ENCODE data around the gene LRRC74B. TPM values are rescaled to one million over a fixed set of nuclear protein-coding genes. Genes with fewer than 3 reads are reported as not detected.
"Not testable (repeated sequence)": the region's sequence is repeated elsewhere in the genome, so short reads cannot be mapped to it uniquely, and the experiment has no call there.

The LRRC74B gene
- polyA plus RNA-seq, 4 donors: 0.16 to 0.27 TPM; not detected in 2

DNA sequence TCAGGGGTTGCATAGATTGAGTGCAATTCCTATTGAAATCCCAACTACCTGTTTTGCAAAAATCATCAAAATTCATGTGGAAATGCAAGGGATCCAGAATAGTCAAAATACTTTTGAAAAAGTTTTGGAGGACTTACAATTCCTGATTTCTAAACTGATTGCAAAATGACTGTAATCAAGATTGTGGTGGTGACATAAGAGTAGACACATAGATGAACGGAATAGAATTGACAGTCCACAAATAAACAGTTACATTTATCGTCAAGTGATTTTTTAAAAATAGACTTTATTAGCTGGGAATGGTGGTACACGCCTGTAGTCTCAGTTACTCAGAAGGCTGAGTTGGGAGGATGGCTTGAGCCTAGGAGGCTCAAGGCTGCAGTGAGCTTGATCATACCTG, 10.8 kb upstream of the LRRC74B start:
- DNase-seq: no peak
- H3K27me3 ChIP-seq (ENCODE audit: control insufficient read depth in 3 of 3, insufficient read depth in 3 of 3, low read length in 3 of 3): peaks cover 0 to 5% (median 0%) of the 10 kb centered on the region in 3 donors
- no peaks in the 10 kb centered on the region for H3K9me3 ChIP-seq (ENCODE audit: control insufficient read depth in 2 of 2, insufficient read depth in 1 of 2, low read depth in 1 of 2, low read length in 1 of 2)
- no peak overlapping the region for H3K4me3 ChIP-seq (ENCODE audit: low read depth in 1 of 3, low read length in 3 of 3)
- no peak overlapping the region for H3K27ac ChIP-seq (ENCODE audit: low read depth in 1 of 3, low read length in 2 of 3)
- FAIRE-seq: no peak
- H3K4me1 ChIP-seq (ENCODE audit: control insufficient read depth in 3 of 3, insufficient read depth in 2 of 3, low read depth in 1 of 3, low read length in 2 of 3): peaks cover 0 to 32% (median 0%) of the 10 kb centered on the region in 3 donors
- peaks cover 0 to 9% (median 0%) of the 10 kb centered on the region in 3 donors for H3K36me3 ChIP-seq (ENCODE audit: control insufficient read depth in 3 of 3, insufficient read depth in 2 of 3, low read depth in 1 of 3, low read length in 3 of 3)
- 90 to 92% (median 91%) methylated on average over 3 of the region's 3 CpGs for WGBS, 3 donors

- H3K4me1 ChIP-seq (ENCODE audit: control insufficient read depth in 3 of 3, insufficient read depth in 2 of 3, low read depth in 1 of 3, low read length in 2 of 3): peaks cover 0 to 16% (median 0%) of the 10 kb centered on the region in 3 donors
- peaks cover 0 to 2% (median 0%) of the 10 kb centered on the region in 3 donors for H3K27me3 ChIP-seq (ENCODE audit: control insufficient read depth in 3 of 3, insufficient read depth in 3 of 3, low read length in 3 of 3)
- no peak for DNase-seq
- no peak overlapping the region for H3K4me3 ChIP-seq (ENCODE audit: low read depth in 1 of 3, low read length in 3 of 3)
- WGBS, 3 donors: 39 to 51% (median 46%) methylated on average over 2 of the region's 2 CpGs
- H3K36me3 ChIP-seq (ENCODE audit: control insufficient read depth in 3 of 3, insufficient read depth in 2 of 3, low read depth in 1 of 3, low read length in 3 of 3): no peaks in the 10 kb centered on the region
- FAIRE-seq: no peak
- peak overlapping the region in 1 of 3 donors; percentile 89 for H3K27ac ChIP-seq (ENCODE audit: low read depth in 1 of 3, low read length in 2 of 3)
- no peaks in the 10 kb centered on the region for H3K9me3 ChIP-seq (ENCODE audit: control insufficient read depth in 2 of 2, insufficient read depth in 1 of 2, low read depth in 1 of 2, low read length in 1 of 2)
Measured at GRCh38 chr22:21038405-21038804, 7.3 kb upstream of the LRRC74B start.

DNA sequence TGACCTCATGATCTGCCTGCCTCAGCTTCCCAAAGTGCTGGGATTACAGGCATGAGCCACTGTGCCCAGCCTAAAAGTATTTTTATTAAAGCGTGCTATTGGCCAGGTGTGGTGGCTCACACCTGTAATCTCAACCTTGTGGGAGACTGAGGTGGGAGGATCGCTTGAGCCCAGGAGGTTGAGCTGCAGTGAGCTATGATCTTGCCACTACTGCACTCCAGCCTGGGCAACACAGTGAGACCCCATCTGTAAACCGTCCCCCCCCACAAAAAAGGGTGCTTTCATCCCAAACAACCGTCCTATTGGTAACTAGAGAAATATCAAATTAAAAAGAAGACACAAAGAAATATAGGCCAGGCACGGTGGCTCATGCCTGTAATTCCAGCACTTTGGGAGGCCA, 6.6 kb upstream of the LRRC74B start:
- 89 to 93% (median 90%) methylated on average over 5 of the region's 5 CpGs for WGBS, 3 donors
- peaks cover 0 to 23% (median 0%) of the 10 kb centered on the region in 3 donors for H3K4me1 ChIP-seq (ENCODE audit: control insufficient read depth in 3 of 3, insufficient read depth in 2 of 3, low read depth in 1 of 3, low read length in 2 of 3)
- H3K9me3 ChIP-seq (ENCODE audit: control insufficient read depth in 2 of 2, insufficient read depth in 1 of 2, low read depth in 1 of 2, low read length in 1 of 2); H3K27me3 ChIP-seq (ENCODE audit: control insufficient read depth in 3 of 3, insufficient read depth in 3 of 3, low read length in 3 of 3); DNase-seq; H3K36me3 ChIP-seq (ENCODE audit: control insufficient read depth in 3 of 3, insufficient read depth in 2 of 3, low read depth in 1 of 3, low read length in 3 of 3); H3K27ac ChIP-seq (ENCODE audit: low read depth in 1 of 3, low read length in 2 of 3); FAIRE-seq; H3K4me3 ChIP-seq (ENCODE audit: low read depth in 1 of 3, low read length in 3 of 3): not testable (repeated sequence)

DNA sequence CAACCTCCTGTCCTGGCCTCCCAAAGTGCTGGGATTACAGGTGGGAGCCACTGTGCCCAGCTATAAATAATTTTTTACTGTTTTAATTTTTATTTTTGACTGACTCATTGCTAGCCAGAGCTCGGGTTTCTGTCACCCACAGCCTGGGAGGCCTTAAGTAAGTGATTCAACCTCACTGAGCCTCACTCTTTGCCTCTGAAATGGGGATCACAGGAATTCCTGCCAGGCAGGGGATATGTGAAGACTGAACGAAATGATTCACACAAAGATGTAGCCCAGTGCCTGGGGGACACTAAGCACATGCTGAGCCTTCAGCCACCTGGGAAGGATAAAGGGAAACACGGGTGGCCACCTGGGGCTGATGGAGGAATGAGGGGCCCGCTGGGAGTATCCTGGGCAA, 3.8 kb upstream of the LRRC74B start:
- 77 to 90% (median 79%) methylated on average over 4 of the region's 4 CpGs for WGBS, 3 donors
- Histone ChIP-seq H3K27ac (ENCODE audit: low read depth in 1 of 3, low read length in 2 of 3) (no peak overlapping the region), H3K27me3 (ENCODE audit: control insufficient read depth in 3 of 3, insufficient read depth in 3 of 3, low read length in 3 of 3) (peaks cover 0 to 17% (median 0%) of the 10 kb centered on the region in 3 donors), H3K36me3 (ENCODE audit: control insufficient read depth in 3 of 3, insufficient read depth in 2 of 3, low read depth in 1 of 3, low read length in 3 of 3) (no peaks in the 10 kb centered on the region), H3K4me3 (ENCODE audit: low read depth in 1 of 3, low read length in 3 of 3) (no peak overlapping the region), H3K9me3 (ENCODE audit: control insufficient read depth in 2 of 2, insufficient read depth in 1 of 2, low read depth in 1 of 2, low read length in 1 of 2) (no peaks in the 10 kb centered on the region), H3K4me1 (ENCODE audit: control insufficient read depth in 3 of 3, insufficient read depth in 2 of 3, low read depth in 1 of 3, low read length in 2 of 3) (peaks cover 0 to 39% (median 2%) of the 10 kb centered on the region in 3 donors)
- FAIRE-seq: no peak
- DNase-seq: no peak

DNA sequence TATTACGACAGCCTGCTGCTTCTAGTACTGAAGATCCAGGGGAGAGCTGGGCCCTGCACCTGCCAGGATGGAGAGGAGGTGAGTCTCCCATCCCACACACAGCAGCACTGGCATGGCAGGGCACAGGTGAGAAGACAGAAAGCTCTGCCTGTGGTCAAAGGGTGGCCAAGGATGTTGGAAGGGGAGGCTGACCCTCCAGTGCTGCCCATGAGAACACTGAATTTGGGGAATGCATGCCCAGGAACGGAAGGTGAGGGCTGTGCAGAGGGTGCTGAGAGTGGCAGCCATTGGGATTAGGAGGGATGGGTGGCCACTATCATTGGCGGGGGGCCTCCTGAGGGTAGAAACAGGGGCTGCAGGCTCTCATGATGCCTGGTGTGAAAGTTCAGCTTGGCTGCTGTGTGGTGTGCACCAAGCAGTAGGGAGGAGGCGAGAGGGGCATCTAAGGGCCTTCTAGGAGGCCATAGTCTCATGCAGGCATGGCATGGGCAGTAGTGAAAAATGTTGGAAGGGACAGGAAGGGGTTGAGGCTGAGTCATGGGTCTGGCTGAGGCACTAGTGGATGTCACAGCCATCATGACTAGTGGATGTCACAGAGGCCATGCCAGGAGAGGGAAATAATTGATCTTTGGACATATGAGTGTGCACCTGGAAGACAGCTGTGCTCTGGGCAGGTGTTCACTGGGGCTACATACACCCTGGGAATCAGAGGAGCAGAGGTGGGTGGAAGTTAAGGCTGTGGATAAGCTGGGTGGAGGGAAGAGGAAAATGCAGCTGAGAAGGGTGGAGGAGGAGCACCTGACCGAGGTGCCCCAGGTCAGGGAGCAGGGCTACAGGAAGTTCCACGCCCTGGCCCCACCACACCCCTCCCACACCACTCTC, 2.5 kb upstream of the LRRC74B start:
- WGBS, 3 donors: 50 to 77% (median 55%) methylated on average over 6 of the region's 6 CpGs
- FAIRE-seq: no peak
- peaks cover 0 to 17% (median 0%) of the 10 kb centered on the region in 3 donors for H3K27me3 ChIP-seq (ENCODE audit: control insufficient read depth in 3 of 3, insufficient read depth in 3 of 3, low read length in 3 of 3)
- no peaks in the 10 kb centered on the region for H3K36me3 ChIP-seq (ENCODE audit: control insufficient read depth in 3 of 3, insufficient read depth in 2 of 3, low read depth in 1 of 3, low read length in 3 of 3)
- H3K27ac ChIP-seq (ENCODE audit: low read depth in 1 of 3, low read length in 2 of 3): peak overlapping the region in 2 of 3 donors; percentile 8 to 47
- peak; percentile 68 to 78 for DNase-seq
- no peaks in the 10 kb centered on the region for H3K9me3 ChIP-seq (ENCODE audit: control insufficient read depth in 2 of 2, insufficient read depth in 1 of 2, low read depth in 1 of 2, low read length in 1 of 2)
- H3K4me1 ChIP-seq (ENCODE audit: control insufficient read depth in 3 of 3, insufficient read depth in 2 of 3, low read depth in 1 of 3, low read length in 2 of 3): peaks cover 0 to 32% (median 2%) of the 10 kb centered on the region in 3 donors
- H3K4me3 ChIP-seq (ENCODE audit: low read depth in 1 of 3, low read length in 3 of 3): no peak overlapping the region

DNA sequence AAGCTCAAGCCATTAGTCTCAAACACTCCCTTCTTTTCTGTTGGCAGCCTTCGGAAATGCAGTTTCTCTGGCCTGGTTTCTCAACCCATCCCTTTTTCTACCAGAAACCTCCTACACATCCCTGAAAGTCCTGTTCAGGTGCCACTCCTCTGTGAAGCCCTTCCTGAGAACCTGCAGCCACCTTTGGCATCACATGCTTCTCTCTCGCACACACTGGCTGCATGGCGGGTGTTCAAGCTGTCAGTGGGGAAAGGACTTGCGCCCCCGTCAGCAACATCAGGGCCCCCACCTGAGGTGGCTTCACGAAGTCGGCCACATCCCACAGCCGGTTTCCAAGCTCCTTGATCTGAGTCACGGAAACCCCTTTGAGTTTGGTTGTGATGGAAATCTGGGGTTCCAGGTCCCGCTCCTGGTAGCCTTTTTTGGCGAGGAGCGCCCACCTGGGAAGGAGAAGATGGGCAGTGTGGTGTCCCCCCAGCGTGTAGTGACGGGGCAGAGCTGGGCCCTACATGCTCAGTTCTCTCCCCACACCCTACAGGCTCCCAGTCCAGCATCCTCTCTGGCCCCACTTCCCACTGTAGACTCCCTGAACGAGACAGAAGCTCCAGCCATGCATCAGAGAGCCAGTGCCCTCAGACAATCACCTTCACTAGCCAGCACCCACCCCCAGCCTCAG, 1.7 kb upstream of the LRRC74B start:
- Histone ChIP-seq H3K4me1 (ENCODE audit: control insufficient read depth in 3 of 3, insufficient read depth in 2 of 3, low read depth in 1 of 3, low read length in 2 of 3) (peaks cover 0 to 29% (median 2%) of the 10 kb centered on the region in 3 donors), H3K9me3 (ENCODE audit: control insufficient read depth in 2 of 2, insufficient read depth in 1 of 2, low read depth in 1 of 2, low read length in 1 of 2) (no peaks in the 10 kb centered on the region), H3K27me3 (ENCODE audit: control insufficient read depth in 3 of 3, insufficient read depth in 3 of 3, low read length in 3 of 3) (peaks cover 0 to 17% (median 0%) of the 10 kb centered on the region in 3 donors), H3K27ac (ENCODE audit: low read depth in 1 of 3, low read length in 2 of 3) (peak overlapping the region in 2 of 3 donors; percentile 17 to 47), H3K36me3 (ENCODE audit: control insufficient read depth in 3 of 3, insufficient read depth in 2 of 3, low read depth in 1 of 3, low read length in 3 of 3) (no peaks in the 10 kb centered on the region), H3K4me3 (ENCODE audit: low read depth in 1 of 3, low read length in 3 of 3) (no peak overlapping the region)
- DNase-seq (no peak), FAIRE-seq (no peak)
- 76 to 86% (median 78%) methylated on average over 14 to 15 of the region's 15 CpGs for WGBS, 3 donors

- Histone ChIP-seq H3K4me1 (ENCODE audit: control insufficient read depth in 3 of 3, insufficient read depth in 2 of 3, low read depth in 1 of 3, low read length in 2 of 3) (peaks cover 0 to 29% (median 2%) of the 10 kb centered on the region in 3 donors), H3K4me3 (ENCODE audit: low read depth in 1 of 3, low read length in 3 of 3) (peak overlapping the region in 1 of 3 donors; percentile 44), H3K9me3 (ENCODE audit: control insufficient read depth in 2 of 2, insufficient read depth in 1 of 2, low read depth in 1 of 2, low read length in 1 of 2) (no peaks in the 10 kb centered on the region), H3K27ac (ENCODE audit: low read depth in 1 of 3, low read length in 2 of 3) (no peak overlapping the region), H3K27me3 (ENCODE audit: control insufficient read depth in 3 of 3, insufficient read depth in 3 of 3, low read length in 3 of 3) (peaks cover 0 to 17% (median 0%) of the 10 kb centered on the region in 3 donors), H3K36me3 (ENCODE audit: control insufficient read depth in 3 of 3, insufficient read depth in 2 of 3, low read depth in 1 of 3, low read length in 3 of 3) (no peaks in the 10 kb centered on the region)
- no peak for FAIRE-seq
- DNase-seq: peak in 1 of 2 donors; percentile 19
- WGBS, 3 donors: 6 to 15% (median 11%) methylated on average over 15 of the region's 15 CpGs
Measured at GRCh38 chr22:21044931-21045584, 688 bp upstream of the LRRC74B start.

DNA sequence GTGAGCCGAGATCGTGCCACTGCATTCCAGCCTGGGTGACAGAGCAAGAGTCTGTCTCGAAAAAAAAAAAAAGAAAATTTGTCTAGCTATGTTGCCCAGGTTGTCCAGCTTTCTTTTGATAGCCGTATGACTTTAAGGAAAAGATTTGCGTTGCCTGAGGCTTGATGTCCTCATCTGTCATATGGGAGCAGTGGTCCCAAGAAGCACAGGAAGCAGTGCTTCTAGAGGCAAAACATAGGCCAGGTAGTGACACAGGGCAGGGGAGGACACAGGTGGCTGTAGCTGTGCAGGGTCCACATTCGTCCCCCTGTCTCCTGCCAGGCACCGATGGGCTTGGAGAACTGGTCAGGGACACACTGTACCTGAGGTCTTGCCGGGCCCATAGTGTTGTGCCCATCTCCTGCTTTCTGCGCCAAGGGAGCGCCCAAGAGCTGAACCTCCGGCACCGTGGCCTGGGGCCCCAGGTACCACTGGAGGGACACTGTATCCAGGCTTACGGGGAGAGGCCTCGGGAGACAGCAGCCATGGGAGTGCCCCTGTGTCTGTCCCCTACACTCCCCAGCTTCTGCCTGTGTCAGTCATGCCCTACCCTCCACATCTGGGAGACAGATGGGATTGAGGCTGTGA, 1.4 kb downstream of the LRRC74B start:
- Histone ChIP-seq H3K36me3 (ENCODE audit: control insufficient read depth in 3 of 3, insufficient read depth in 2 of 3, low read depth in 1 of 3, low read length in 3 of 3) (no peaks in the 10 kb centered on the region), H3K9me3 (ENCODE audit: control insufficient read depth in 2 of 2, insufficient read depth in 1 of 2, low read depth in 1 of 2, low read length in 1 of 2) (no peaks in the 10 kb centered on the region), H3K27ac (ENCODE audit: low read depth in 1 of 3, low read length in 2 of 3) (no peak overlapping the region), H3K4me1 (ENCODE audit: control insufficient read depth in 3 of 3, insufficient read depth in 2 of 3, low read depth in 1 of 3, low read length in 2 of 3) (peaks cover 0 to 29% (median 2%) of the 10 kb centered on the region in 3 donors), H3K4me3 (ENCODE audit: low read depth in 1 of 3, low read length in 3 of 3) (no peak overlapping the region), H3K27me3 (ENCODE audit: control insufficient read depth in 3 of 3, insufficient read depth in 3 of 3, low read length in 3 of 3) (peaks cover 0 to 17% (median 0%) of the 10 kb centered on the region in 3 donors)
- WGBS, 3 donors: 82 to 87% (median 82%) methylated on average over 14 of the region's 14 CpGs
- FAIRE-seq: no peak
- DNase-seq: no peak
